Stimulated activated CD8-positive, alpha-beta memory T cell treated with anti-CD3 and anti-CD28 coated beads, Interleukin-4, amount 100 ng/mL, for 1 hour (primary cell): ENCODE data around the gene TP53.

Experiments
- DNase-seq, 2 donors: peaks; one replicate each; pipeline ENCODE4 v3.0.0-alpha.2; 2020; ENCODE audit warnings: low read depth in 2 of 2, low spot score in 1 of 2

TP53 gene

DNA sequence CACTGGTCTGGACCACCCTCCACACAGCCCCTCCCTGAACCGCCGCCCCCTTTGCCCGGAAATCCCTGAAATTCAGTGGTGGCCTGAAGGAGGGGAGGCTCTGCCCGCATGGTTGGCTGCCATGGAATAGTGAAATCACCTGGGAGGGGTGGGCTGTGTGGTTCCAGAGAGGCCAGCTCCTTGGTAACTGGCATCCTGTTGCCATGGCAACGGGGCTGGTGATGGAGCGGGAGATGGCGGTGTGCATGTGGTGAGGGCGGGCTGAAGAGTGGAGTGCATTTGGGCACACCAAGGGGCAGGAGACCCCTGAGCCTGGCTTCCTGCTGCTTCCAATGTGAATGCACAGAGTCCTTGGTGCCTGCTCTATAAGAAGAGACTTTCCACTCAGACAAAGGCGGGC is 20.2 kb upstream of the TP53 start:
- DNase-seq, result no peak

DNA sequence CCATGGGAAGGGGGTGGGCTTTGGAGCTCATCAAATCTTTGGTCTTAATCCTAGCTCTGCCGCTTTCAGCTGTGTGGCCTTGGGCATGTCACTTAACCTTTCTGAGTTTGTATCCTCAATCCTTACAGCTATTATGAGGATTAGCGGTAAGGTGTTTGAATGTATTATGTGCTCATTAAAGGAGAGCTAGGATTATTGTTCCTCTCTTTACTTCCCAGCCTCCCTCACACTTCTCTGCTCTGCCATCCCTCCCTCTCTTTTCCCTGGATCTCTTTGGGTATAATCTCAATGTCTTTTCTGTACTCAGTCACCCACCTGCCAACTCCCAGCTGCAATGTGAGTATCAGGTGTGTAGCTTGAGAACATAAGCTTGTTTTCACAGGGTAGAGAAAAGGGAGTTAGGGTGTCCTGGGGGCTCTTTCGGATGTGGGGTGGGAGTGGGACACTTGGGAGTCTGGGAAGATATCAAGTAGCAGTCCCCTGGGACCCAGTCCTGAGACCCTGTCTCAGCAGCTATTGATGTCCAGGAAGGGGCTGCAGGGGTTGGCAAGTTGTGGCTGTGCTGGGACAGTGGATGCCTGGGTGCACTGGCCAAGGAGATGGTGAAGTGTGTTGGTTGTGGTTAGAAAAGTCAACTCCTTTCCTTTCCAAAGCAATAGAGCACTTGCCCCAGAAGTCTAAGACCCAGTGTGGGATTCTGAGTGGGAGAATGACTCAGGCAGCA is 19.5 kb upstream of the TP53 start:
- no peak for DNase-seq

DNA sequence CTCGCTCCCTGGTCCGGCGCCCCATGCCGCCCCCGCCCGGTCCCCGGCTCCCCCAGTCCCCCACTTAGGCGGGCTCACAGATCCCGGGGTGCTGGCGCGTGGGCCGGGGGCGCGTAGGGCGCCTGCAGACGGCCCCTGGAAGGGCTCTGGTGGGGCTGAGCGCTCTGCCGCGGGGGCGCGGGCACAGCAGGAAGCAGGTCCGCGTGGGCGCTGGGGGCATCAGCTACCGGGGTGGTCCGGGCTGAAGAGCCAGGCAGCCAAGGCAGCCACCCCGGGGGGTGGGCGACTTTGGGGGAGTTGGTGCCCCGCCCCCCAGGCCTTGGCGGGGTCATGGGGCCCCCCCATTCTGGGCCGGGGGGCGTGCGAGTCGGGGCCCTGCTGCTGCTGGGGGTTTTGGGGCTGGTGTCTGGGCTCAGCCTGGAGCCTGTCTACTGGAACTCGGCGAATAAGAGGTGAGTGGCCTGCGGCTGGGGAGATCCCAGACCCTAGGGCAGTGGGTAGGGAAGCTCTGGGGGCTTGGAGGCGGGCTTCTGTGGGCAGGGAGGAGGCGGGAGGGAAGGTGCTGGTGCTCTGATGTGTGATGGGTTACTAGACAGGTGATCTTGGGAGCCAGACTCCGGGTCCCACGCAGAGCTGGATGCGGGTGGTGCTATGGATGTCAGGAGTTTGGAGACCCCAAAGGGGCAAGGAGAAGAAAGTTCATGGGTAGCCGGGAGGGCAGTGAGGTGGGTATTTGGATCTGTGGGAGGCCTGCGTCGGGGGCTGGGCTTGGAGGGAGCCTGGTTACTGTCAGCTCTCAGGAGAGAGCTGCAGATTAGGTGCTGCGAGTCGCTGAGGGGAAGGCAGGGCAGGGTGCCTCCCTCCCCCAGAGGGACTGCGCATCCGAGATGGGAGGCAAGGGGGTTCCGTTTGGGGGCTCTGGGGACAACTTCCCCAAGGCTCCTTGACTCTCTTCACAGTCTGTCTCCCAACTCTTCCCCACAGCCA is 18.3 kb upstream of the TP53 start:
- no peak for DNase-seq

DNA sequence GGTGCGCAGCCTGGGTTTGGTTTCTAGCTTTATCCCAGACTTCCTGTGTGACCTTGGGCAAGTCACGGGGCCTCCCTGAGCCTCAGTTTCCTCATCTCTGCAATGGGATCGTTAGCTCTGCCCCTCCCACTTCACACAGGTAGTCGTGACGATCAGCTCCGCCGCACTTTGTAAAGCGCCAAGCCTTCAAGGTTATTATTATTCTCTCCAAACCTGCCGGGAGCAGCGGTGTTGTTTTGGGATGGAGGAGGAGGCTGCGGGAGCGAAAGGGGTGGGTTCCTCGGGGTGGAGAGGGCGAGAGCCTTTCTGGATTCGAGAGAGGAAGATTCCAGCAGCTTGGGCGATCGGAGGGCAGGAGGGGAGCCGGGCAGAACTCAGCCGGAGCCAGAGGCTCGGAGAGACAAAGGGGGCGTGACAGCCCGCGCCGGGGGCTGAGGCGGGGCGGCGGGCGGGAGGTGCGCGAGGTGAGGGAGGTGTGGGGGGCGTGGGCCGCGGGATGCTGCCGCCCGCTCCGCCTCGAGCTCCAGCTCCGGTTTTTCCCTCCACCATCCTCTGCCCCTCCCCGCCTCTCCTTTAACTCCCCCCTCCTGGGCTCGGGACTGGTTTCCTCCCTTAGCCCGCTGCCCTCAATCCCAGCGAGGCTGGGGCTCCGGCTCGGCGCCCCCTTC is 17.4 kb upstream of the TP53 start, which contains the start of gene EFNB3:
Gene EFNB3 (plus strand): TSS at position 602 of the 668 bp plus-strand sequence. CDS start 397 bp downstream, outside the sequence.
- no peak for DNase-seq

DNA sequence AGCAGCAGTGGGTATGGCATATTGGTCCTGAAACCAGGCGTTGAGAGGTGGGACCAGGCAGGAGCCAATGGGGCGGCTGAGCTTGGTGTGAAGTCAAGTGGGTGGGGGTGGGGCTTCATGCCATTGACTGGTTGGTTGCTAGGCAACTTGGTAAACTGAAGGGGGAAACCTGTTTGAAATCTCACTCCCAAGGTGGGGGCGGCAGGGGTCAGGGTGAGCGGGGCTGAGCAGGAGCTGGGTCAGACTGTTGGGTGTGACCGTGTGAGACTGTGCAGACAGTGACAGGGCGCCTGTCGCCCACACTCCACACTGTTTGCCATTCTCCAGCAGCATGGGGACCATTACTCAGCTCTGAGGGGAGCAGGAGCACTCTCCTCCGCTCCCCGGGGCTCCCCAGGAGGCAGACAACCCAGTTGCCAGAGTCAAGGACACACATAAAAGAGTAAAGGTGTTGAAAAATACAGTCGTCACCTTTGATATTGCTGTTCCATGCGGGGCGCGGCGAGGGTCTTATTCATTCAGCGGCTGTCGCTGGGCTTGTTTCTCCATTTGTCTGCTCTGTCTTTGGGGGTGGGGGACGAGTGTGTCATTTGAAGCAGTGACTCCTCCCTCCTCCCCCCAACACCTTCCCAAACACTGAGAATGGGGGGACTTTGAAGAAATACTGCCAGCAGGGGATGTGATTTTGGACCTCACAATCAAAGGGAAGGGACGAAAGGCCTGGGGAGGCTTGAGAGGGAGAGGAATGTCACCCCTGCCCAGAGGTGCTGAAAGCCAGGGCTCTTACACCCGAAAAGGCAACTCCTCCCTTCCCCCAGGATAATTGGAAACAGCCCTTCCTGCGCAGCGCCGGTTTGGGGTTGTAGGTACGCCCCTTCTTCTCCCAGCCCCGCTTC is 16.5 kb upstream of the TP53 start:
- DNase-seq, result no peak

DNA sequence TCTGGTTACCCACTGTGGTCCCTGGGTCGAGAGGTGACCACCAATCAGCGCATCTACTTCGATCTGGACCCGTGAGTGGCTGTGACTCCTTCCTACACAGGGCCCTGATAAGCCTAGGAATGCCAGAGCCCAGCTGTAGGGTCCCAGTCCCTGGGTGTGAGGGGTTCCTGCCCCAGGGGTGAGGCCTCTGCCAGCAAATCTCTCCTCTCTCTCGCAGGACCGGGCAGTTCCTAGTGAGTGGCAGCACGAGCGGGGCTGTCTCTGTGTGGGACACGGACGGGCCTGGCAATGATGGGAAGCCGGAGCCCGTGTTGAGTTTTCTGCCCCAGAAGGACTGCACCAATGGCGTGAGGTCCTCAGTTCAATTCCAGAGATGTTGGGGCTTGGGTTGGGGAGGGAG is 15.5 kb upstream of the TP53 start:
- DNase-seq, result no peak

DNA sequence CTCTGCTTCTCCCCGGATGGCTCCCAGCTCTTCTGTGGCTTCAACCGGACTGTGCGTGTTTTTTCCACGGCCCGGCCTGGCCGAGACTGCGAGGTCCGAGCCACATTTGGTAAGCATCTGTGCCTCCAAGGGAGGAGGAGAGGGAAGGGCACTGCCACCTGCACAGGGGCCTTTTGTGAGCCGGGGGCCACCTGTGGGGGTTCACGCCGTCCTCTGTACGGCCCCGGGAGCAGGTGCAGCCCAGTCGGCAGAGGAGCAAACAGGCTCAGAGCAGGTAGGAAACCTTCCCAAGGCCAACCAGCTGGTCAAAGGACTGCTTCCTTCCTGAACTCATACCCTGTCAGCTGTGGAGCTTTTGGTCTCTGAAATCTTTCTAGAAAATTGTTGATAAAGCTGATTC is 14.4 kb upstream of the TP53 start:
- no peak for DNase-seq

DNA sequence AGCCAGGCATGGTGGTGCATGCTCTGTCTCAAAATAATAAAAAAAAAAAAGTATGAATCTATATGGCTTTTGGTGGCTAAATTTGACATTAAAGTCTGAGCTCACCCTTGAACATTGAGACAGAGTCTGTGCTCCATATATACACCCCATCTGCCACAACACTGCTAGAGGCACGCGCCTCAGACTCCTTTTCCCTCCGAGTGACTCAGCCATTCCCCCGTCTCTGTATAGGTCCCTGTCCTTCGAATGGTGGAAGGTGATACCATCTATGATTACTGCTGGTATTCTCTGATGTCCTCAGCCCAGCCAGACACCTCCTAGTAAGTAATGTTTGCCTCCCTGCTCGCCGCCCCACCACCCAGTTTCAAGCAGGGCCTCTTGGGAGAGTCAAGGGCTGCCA is 13.2 kb upstream of the TP53 start:
- no peak for DNase-seq

DNA sequence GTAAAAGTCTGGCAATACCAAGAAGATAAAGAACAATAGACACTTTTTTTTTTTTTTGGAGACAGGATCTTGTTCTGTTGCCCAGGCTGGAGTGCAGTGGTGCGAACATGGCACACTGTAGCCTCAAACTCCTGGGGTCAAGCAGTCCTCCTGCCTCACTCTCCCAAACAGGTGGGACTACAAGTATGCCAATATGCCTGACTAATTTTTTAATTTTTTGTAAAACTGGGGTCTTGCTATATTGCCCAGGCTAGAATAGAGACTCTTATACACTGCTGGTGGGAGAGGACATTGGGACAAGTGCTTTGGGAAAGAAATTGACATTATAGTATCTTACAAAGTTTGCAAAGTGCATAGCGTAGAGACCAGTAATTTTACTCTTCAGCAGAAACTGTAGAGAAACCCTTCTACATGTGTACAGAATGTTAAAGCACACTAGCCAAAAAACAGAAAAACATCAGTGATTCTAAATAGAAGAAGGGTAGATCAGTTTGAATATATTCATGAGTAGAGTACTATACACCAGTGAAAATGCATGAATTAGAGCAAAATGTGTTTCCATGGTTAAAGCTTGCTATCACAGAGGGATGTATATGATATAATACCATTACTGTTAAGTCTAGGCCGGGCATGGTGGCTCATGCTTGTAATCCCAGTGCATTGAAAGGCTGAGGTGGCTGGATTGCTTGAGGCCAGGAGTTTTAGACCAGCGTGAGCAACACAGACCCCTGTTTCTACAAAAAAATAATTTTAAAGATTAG is 10.7 kb upstream of the TP53 start:
- no peak for DNase-seq

DNA sequence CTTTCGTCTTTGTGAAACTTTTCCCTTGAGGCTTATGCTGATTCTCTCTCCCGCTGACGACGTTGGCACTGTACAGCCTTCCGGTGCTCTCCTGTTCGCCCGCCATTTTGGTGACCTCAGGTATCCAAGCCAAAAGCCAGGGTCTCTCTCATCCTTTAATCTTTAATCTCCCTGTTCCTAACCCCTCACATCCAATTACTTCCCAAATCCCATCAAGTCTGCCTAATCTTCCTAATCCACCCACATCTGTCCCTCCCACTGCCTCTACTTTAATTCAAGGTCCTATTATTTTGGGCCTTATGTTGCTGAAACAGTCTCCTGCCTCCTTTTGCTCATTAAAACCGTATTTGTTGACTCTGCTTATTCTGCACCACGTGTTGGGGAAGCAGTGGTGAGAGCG is 8.3 kb upstream of the TP53 start:
- DNase-seq, result no peak

DNA sequence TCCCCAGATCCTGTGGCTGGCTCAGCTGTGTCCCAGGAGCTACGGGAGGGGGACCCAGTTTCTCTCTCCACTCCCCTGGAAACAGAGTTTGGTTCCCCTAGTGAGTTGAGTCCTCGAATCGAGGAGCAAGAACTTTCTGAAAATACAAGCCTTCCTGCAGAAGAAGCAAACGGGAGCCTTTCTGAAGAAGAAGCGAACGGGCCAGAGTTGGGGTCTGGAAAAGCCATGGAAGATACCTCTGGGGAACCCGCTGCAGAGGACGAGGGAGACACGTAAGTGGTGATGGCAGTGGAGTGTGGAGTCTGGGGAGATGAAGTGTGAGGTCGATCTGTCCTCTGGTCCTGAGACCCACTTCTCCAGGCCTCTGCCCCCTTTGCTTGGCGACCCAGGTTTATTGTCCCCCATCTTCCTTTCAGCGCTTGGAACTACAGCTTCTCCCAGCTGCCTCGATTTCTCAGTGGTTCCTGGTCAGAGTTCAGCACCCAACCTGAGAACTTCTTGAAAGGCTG is 1.6 kb upstream of the TP53 start:
- no peak for DNase-seq

DNA sequence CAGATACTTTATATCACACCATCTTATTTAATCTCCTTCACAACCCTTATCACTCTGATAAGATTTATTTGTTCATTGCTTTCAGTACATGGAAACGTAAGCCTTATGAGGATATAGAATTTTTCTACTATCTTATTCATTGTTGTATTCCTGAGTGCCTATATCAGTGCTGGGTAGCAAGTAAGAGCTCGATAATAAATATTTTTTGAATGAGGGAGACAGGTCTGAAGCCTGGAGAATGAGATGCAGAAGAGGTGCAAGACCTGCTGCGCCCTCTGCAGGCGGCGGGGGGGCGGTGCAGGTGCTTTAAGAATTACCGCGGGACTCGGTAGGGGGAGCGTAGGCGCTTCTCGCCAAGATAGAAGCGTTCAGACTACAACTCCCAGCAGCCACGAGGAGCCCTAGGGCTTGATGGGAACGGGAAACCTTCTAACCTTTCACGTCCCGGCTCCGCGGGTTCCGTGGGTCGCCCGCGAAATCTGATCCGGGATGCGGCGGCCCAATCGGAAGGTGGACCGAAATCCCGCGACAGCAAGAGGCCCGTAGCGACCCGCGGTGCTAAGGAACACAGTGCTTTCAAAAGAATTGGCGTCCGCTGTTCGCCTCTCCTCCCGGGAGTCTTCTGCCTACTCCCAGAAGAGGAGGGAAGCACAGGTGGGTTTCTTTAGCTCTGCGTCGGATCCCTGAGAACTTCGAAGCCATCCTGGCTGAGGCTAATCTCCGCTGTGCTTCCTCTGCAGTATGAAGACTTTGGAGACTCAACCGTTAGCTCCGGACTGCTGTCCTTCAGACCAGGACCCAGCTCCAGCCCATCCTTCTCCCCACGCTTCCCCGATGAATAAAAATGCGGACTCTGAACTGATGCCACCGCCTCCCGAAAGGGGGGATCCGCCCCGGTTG is 868 bp upstream of the TP53 start, which contains the start of gene WRAP53:
Gene WRAP53 (plus strand): TSS at position 570 of the 900 bp plus-strand sequence. CDS start 172 bp downstream, at position 742.
- DNase-seq, result peak; percentile 88

DNA sequence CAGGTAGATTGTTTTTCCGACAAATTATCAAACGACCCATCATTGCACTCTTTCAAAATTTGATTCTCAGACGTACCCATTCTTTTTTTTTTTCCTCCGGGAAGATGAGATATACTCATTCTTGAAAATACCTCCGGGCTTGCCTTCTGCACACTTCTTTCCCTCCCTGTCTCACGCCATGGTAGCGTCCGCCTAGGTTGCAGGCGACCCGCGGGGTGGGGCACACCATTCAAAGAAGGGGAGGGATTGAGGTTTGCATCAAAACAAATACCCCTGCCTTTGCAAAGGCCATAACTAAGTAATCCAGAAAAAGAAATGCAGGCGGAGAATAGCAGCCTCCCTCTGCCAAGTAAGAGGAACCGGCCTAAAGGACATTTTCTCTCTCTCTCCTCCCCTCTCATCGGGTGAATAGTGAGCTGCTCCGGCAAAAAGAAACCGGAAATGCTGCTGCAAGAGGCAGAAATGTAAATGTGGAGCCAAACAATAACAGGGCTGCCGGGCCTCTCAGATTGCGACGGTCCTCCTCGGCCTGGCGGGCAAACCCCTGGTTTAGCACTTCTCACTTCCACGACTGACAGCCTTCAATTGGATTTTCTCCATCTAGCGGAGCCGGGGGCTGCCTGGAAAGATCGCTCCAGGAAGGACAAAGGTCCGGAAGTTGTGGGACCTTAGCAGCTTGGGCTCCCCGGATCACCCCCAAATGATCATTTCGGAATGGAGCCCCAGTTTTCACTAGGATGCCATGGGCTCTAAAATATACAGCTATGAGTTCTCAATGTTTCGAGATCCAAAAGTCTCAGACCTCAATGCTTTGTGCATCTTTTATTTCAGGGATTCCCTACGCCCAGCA is 843 bp downstream of the TP53 start:
- DNase-seq, result peak; percentile 57 to 58

DNA sequence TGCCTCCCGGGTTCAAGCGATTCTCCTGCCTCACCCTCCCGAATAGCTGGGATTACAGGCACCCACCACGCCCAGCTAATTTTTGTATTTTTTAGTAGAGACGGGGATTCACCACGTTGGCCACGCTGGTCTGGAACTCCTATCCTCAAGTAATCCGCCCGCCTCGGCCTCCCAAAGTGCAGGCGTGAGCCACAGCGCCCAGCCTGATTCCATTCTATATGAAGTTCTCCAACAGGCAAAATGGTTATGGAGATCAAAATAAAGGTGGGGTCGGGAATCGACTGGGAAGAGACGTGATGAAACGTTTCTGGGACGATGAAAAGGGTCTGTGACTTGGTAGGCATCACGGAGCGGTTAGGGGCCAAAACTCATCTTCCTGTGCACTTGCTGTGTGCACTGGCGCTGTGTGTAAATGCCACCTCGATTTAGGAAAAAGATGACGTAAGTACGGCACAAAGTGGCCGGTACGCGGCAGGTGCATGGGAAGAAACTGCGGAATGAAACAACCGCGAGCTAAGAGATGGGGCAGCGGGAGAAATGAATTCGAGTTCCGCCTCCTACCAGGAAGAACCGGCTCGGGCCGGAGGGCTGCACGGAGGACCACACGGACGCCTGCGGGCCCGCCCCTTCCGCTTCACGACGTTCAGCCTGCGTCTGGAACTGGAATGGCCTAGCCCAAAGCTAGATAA is 1.6 kb downstream of the TP53 start:
- DNase-seq, result peak; percentile 76 to 85

DNA sequence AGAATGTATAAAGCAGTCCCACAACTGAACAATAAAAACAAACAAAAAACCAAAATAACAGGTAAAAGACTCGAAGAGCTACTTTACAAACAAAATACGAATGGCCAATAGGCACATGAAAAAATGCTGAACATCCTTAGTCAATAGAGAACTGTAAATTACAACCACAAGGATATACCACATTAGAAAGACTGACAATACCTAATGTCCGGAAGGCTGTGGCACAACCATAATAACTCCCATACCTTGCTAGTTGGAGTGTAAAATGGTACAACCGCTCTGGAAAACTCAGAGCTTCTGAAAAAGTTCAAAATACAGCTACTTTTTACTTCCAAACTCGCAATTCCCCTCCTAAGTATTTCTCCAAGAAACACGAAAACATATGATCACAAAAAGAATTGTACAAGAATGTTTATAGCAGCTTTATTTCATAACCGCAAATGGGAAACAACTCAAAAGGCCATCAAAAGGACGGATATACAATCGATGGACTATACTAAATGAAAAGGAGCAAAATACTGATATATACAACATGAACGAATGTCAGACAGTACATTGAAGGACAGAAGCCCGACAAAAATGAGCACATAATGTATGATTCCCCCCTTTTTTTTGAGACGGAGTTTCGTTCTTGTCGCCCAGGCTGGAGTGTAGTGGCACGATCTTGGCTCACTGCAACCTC is 2.3 kb downstream of the TP53 start:
- no peak for DNase-seq

DNA sequence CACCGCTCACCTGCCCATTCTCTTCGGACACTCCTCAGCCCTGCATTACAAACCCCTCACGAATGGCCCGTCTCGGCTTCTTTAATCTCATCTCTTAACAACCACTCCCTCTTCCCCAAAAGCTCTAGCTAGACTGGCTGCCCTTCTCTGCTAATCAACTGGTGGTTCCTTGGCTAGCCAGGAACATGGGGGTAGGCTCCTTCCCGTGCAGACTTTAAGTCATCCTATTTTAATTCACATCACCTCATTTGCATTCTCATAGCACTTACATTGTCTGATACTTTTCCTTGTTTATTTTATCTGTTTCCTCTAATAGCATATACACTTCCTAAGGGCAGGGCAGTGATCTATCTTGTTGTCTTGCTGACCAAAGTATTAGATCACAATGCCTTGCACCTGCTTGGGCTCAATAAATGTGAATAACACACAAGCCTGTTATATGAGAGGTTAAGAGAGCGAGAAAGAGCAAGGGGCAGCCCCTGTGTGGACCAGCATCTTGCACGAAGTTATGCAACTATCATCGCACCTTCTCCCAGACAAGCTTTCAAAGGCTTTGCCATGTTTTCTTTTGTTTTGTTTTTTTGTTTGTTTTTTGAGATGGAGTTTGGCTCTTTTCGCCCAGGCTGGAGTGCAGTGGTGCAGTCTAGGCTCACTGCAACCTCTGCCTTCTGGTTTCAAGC is 9.8 kb downstream of the TP53 start:
- no peak for DNase-seq
